GM19467 (cell line): Measurements from ENCODE around the gene PLCD4.

Experiments used
- ATAC-seq: cut with Tn5 transposase; IDR thresholded peaks from one replicate; pipeline ENCODE4 v1.9.1; 2021; ENCODE audit warnings: mild to moderate bottlenecking, moderate library complexity; ENCODE audit not compliant: unreplicated experiment

The PLCD4 gene

GRCh38 chr2:218662377-218662776 lies 54.7 kb downstream of the PLCD4 start:
- no peak for ATAC-seq

GRCh38 chr2:218662827-218663226 lies 55.1 kb downstream of the PLCD4 start:
- no peak for ATAC-seq

GRCh38 chr2:218663901-218664300 lies 56.2 kb downstream of the PLCD4 start:
- no peak for ATAC-seq

- ATAC-seq: no peak
Measured at GRCh38 chr2:218664653-218665052, 57.0 kb downstream of the PLCD4 start.

- ATAC-seq: no peak
Measured at GRCh38 chr2:218671097-218671653, 63.5 kb downstream of the PLCD4 start.

- ATAC-seq: peak; percentile 94
Measured at GRCh38 chr2:218671654-218672566, 64.2 kb downstream of the PLCD4 start, which contains the start of the genes RNF25 and STK36. Gene RNF25 (minus strand): TSS chr2:218672002. CDS start chr2:218671970, 32 bp downstream. Gene STK36 (plus strand): TSS chr2:218672086. CDS start chr2:218672830, 744 bp downstream.

GRCh38 chr2:218679119-218679518 lies 71.4 kb downstream of the PLCD4 start:
- no peak for ATAC-seq

GRCh38 chr2:218680061-218680460 lies 72.4 kb downstream of the PLCD4 start:
- no peak for ATAC-seq
